HG02642 (cell line): ENCODE results near the gene STKLD1.

Source experiments
- ATAC-seq: cut with Tn5 transposase; IDR thresholded peaks from one replicate; pipeline ENCODE4 v1.9.1; 2021; ENCODE audit warnings: mild to moderate bottlenecking; ENCODE audit not compliant: unreplicated experiment, poor library complexity

STKLD1 gene

DNA sequence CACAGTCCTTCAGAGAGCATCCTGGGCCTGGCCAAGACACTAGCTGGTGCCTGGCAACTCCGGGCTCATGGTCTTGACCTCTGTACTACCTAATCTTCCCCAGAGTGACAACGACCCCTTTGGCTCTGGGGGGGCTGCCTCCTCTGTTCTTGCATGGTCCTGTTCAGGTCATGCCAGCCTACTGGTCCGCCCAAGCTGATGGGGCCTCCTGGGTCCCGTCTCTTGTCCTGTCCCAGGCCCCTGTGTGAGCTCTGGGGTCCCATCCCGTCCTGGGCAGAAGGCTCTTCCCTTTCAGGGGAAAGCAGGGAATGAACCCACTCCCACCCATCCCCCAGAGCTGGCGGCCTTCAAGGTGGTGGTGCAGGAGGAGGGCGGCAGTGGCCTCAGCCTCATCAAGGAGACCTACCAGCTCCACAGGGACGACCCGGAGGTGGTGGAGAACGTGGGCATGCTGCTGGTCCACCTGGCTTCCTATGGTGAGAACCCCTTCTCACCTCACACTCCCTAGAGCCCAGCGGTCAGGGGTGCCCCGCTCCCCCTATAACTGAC, 28.4 kb downstream of the STKLD1 start:
- ATAC-seq = no peak

DNA sequence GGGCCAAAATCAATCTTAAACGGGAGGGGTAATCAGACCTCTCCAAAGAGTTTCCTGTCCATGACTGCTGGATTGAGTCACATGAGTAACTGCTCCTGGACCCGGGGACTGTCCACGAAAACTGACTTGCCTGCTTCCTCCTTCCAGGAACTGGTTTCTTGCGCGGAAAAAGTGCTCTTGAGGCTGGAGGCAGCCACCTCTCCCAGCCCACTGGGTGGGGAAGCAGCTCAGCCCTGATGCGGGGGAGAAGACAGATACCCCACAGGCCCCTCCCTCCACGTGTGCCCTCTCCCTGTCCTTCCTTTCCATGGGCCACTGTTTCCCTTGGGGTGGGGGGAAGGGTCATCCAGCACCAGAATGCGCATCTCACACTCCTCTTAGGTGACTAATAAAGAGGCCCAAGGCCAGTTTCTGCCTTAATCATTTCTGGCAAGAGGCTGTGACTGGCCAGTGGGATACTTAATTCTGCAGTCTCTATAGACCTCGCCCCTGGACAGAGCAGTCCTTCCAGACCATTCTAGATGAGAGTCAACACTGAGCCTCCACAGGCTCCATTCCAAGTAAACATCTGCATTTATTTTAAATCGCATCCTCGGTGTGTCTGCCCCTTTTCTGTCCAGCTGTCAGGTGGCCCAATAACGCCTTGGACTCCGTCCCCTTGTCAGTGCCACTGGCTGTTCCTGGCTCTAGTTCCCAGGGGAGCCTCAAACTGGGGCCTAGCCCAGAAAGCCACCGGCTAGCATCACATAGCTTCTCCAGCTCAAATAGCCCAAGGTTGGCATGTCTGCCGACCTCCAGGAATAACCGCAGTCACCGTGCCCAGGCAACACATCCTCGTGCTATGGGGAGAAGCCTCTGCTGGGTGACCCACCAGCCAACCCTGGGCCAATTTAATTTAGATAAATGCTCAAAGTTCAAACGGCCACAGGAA, 29.6 kb downstream of the STKLD1 start:
- no peak for ATAC-seq

DNA sequence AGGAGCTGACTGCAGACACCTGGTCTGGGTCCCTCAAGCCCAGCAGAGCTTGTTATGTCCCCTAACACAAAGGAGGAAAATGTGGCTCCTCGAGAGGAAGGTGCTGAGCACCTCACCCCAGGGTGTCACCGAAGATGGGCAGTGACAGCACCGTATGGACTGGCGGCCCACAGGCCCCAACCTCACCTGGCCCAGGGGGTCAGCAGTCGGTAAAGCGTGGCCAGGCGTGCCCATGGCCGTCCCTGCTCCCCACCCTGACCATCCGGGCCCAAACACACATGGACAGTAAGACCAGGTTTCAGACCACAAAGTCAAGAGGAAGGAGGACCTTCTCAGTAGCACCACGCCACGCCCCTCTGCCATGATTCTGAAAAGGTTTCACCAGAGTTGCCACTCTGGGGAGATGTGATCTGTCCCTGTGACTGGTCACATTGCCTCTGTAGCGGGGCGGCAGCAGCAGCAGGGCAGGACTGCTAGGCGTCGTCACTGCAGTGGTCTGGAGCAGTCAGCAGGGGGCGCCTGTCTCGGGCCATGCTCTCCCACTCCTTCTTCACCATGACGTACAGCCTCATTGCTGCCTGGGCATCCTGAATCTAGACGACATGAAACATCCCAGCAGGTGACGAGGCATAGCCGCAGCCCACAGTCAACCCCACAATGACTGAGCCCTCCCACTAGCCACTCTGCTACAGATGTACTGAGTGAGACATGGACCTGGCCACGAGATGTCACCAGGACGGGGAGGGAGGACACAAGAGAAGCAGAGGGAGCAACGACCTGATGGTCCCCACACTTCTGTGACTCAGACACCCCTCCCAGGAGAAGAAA, 30.5 kb downstream of the STKLD1 start:
- peak; percentile 70 for ATAC-seq

DNA sequence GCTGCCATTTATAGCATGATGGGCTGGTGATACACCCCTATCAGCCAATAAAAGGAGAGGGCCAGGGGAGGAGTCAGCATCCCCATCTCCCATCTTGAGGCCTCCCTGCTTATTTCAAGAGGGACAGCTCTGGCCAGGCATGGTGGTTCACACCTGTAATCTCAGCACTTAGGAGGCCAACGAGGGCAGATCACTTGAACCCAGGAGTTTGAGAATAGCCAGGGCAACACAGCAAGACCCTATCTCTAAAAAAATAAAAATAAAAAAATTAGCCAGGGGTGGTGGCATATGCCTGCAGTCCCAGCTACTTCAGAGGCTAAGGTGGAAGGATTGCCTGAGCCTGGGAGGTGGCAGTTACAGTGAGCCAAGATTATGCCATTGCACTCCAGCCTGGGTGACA, 31.9 kb downstream of the STKLD1 start:
- ATAC-seq = no peak

DNA sequence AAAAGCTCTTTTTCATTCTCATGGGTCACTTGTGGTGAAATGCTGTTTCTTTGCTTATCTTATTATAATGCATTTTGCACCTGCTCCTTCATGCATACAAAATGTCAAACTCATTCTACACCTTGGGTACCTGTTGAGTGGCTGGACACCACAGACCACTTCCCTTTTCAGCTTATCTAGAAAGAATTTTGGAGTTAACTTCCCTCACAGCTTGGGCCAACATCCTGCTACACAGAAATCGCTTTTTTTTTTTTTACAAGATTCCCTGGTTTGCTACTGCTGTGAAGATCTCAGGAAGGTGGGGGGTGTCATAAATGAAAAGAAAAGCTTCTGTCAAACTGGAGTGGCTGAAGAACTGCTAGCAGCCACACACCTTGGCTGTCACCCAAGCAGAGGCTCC, 39.0 kb downstream of the STKLD1 start:
- ATAC-seq = no peak

DNA sequence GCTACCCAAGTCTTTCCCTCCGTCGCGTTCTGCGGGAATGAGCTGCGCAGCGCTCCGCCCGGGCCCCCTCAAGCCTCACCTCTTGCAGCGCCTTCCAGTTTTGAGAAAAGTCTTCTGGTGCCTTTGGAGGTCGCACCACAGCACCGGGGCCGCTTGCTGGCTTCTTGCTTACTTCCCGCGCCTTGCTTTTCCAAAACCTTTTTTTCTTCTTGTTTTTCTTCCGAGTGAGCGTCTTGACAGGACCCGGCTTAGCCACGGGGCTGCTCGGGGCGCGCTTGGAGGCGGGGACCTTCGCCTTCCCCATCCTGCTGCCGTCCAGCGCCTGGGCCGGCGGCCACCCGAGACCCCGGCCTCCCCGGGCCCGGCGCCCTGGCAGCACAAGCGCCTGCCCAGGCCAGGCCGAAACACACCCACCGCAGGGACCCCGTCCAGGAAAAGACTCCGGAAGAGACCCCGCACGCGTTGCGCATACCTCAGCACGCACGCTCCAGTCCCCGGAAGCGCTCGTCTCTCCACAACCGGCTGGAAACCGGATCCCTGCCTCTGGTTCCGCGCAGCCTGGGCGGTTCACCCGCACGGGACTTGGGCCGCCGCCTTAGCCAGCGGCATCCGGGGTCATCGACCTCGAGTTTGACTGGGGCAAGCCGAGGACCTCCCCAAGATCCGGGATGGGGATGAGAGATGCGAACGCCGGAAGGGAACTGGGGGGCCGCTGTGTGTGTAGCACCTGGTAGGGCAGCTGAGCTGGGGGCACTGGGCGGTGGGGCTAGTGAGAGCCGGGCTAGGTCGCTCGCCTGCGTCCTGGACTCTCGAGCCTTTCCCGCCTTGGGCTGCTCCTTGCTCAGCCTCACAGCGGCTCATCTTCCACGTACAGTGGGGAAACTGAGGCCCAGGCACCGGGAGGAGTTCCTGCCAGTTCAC, 41.6 kb downstream of the STKLD1 start, which contains the start of gene REXO4:
Gene REXO4, minus strand, starts transcription at position 470 of the 921 bp plus-strand sequence. Its CDS starts 166 bp downstream, at position 304.
- peak; percentile 69 for ATAC-seq

DNA sequence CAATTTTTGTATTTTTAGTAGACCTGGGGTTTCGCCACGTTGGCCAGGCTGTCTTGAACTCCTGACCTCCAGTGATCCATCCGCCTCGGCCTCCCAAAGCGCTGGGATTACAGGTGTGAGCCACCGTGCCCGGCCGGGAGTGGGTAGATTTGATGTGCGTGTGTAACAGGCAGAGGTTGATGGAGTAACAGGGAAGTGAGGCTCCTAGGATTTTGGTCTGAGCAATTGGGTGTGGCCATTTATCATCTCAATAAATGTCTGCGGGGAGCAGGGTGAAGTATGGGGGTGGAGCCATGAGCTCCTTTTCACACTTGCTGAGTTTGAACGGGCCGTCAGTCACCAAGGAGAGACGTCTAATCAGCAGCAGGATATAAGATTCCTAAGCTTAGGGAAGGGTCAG, 42.8 kb downstream of the STKLD1 start:
- ATAC-seq = no peak

DNA sequence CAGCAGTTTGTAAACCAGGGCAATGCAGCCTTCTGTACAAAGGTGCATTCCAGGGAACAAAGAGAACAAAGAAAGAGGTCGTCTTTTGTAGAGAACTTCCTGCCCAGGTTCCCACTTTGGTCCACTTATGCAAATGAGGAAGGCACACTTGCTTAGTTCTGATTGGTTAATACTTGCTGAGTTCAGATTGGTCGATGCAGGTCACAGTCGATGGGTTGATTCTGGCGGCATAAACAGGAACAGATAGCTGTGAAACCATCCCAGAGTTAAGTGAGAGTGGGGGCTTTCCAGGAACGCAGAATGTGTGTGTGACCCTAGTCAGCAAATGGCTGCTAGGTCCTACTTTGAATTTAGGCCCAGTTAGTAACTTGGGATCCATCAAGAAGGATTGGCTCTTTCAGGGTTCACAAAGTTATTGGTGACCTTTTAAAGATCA, 44.2 kb downstream of the STKLD1 start:
- ATAC-seq = no peak

DNA sequence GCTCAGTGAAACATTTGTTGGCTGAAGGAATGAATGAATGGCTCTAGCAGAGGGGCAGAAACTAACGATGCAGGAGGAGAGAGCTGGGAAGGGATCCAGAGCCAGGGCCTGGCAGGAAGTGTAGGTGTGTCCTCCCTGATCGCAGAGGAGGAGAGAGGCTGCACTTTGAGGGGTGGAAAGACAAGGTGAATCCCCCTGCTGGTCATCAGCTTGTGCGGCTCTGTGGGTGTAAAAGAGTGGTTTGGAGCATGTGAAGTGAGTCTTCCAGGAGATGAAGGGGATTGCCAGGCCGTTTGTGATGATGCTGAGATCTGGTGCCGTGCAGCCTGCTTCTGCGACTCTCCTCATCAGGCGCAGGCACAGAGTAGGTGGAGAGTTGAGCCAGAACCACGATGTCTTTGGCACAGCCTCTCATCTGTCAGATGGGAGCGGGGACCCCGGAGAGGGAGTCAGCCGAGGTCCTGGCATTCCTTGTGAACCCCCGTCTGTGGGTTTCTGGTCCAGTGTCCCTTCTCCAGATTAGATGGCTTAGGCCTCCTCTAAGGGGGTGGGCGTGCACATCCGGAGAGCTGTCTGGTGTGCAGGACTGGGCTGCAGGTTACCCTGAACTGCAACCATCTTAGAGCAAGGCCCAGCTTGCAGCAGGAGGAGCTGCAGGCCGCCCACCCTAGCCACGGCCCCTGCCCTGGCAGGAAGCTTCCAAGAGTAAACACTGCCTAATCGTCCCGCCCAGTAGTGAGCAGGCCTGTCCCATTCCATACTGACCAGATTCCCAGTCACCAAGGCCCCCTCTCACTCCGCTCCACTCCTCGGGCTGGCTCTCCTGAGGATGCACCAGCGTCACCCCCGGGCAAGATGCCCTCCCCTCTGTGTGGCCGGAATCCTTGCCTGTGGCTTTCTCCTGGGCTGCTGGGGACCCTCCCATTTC, 45.7 kb downstream of the STKLD1 start, which contains the start of gene ADAMTS13:
Gene ADAMTS13, plus strand, starts transcription at position 753 of the 928 bp plus-strand sequence. Its CDS starts 77 bp downstream, at position 830.
- ATAC-seq = no peak

DNA sequence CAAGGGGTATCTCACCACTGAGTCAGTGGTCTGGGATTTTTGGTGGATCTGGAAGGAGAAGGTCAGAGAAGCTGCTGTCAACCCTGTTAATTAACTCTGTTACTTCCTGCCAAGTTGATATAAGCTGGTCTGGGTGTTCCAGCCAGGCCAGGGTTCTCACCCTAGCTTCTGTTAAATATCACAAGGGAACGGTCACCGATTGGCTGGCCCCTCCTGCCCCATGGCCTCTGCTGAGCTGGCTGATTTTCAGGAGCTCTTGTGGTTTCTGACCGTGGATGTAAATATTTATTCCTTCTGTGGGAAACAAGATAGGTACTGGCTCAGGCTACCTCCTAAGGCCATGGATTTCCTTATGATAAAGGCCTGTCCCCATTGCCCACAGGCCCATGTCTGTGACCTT, 47.0 kb downstream of the STKLD1 start:
- ATAC-seq = no peak

DNA sequence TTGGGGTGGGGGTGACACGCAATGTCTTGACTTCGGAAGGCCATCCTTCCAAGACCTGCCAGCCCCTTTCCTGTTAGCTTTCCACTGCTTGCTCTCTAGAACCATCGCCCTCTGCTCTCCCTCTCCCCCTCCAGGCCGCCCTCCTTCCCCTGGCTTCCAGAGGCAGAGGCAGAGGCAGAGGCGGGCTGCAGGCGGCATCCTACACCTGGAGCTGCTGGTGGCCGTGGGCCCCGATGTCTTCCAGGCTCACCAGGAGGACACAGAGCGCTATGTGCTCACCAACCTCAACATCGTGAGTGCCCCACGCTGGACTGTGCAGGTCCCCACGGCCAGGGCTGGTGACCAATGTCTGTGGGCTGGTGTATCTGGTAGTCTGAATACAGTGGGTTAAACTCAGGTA, 48.0 kb downstream of the STKLD1 start:
- no peak for ATAC-seq

DNA sequence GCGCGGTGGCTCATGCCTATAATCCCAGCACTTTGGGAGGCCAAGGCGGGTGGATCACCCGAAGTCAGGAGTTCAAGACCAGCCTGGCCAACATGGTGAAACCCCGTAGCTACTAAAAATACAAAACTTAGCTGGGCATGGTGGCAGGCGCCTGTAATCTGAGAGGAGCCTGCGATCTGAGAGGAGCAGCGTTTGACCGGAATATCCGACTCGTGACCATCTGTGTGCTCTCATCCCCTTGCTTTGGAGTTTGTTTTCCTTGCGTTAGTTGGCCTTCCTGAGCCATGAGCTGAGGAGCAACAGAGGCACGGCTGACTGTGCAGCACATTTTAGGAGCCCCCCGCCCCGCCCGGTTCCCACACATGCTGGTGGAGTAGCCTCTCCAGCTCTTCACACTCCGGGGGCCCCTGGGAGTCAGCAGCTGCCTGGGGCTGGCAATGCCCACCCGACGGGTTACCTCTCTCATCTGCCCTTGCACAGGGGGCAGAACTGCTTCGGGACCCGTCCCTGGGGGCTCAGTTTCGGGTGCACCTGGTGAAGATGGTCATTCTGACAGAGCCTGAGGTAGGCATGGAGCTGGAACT, 49.0 kb downstream of the STKLD1 start:
- no peak for ATAC-seq

DNA sequence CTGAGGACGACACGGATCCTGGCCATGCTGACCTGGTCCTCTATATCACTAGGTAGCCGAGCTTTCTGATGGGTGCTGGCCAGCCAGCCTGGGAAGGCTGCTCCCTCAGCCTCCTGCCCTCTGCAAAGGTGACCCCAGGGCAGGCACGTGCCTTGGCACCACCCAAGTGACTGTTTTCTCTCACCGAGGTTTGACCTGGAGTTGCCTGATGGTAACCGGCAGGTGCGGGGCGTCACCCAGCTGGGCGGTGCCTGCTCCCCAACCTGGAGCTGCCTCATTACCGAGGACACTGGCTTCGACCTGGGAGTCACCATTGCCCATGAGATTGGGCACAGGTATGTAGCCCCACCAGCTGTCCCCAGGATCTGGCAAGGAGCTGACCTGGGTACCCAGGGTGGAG, 49.8 kb downstream of the STKLD1 start:
- no peak for ATAC-seq

DNA sequence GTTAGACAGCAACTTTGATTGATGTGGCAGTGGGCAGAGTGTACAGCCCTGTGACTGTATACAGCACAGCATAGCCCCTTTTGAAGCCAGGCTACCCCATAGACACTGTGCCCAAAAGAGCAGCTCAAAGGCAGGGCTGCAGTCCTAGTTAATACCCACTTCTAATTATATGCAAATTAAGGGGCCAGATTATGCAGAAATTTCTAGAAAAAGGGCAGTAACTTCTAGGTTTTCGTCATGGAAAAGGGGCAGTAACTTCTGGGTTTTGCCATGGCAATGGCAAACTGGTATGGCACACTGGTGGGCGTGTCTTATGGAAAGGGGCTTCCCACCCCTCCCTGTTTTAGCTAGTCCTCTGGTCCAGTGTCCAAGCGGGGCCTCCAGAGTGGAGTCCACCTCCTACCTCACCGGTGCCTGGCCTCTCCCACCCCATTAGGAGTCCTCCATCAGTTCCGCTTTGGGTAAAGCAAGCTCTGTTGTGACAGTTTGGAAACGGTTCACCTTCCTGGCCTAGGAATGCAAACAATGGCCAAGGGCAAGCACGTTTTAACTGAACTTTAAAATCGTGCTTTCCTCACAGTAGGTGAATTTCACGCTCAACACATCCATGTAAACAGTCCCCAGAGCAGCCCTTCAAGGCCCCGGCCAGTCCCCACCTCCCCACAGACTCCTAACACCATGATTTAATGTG, 51.6 kb downstream of the STKLD1 start:
- ATAC-seq = no peak

DNA sequence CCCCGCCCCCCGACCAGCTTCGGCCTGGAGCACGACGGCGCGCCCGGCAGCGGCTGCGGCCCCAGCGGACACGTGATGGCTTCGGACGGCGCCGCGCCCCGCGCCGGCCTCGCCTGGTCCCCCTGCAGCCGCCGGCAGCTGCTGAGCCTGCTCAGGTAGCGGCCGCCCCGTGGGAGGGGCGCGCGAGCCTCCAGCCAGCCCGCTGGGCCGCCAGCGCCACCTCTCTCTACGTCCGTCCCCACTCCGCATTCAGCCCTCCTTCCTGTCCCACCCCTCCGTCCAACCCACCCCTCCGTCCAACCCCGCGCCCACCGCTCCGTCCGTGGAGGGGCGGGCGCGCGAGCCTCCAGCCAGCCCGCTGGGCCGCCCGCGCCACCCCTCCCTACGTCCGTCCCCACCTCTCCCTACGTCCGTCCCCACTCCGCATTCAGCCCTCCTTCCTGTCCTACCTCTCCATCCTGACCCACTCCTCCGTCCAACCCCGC, 52.5 kb downstream of the STKLD1 start:
- ATAC-seq = no peak

DNA sequence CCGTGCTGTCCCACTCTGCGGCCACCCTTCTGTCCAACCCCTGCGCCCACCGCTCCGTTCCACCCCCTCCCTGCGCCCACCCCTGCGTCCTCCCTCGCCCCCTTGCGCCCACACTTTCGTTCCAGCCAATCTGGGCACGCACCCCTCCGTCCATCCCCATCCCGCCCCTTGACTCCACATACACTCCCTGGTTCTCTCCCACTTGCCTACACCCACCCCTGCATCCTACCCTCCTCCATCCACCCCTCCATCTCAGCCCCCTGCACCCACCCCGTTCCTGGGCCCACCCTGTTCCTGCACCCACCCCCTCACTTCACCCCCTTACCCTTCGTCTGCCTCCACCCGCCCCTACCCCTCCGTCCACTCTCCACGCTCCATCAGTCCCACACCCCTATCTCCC, 53.0 kb downstream of the STKLD1 start:
- no peak for ATAC-seq

DNA sequence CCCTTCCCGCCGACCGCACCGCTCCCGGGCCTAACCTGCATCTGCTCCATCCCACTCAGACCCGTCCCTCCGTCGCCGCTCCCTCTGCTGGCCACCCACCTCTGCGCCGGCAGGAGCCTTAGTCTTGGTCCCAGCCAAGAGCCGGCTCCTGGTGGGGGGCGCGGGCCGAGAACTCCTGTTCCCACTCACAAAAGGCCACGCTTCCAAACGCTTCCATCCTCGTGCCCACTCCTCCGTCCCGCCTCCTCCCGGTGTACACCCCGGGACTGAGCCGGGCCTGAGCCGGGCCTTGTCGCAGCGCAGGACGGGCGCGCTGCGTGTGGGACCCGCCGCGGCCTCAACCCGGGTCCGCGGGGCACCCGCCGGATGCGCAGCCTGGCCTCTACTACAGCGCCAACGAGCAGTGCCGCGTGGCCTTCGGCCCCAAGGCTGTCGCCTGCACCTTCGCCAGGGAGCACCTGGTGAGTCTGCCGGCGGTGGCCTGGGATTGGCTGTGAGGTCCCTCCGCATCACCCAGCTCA, 53.5 kb downstream of the STKLD1 start:
- no peak for ATAC-seq
